Measurements from ENCODE around the gene PLEKHG4B. TPM values are rescaled to one million over a fixed set of nuclear protein-coding genes. Genes with fewer than 3 reads are reported as not detected.
A peak's percentile ranks its signal among the peaks of the same experiment; 100 is the strongest.
"Not testable (repeated sequence)": the region's sequence is repeated elsewhere in the genome, so short reads cannot be mapped to it uniquely, and the experiment has no call there.

PLEKHG4B gene
- total RNA-seq, 2 experiments from 2014 or later = not detected

DNA sequence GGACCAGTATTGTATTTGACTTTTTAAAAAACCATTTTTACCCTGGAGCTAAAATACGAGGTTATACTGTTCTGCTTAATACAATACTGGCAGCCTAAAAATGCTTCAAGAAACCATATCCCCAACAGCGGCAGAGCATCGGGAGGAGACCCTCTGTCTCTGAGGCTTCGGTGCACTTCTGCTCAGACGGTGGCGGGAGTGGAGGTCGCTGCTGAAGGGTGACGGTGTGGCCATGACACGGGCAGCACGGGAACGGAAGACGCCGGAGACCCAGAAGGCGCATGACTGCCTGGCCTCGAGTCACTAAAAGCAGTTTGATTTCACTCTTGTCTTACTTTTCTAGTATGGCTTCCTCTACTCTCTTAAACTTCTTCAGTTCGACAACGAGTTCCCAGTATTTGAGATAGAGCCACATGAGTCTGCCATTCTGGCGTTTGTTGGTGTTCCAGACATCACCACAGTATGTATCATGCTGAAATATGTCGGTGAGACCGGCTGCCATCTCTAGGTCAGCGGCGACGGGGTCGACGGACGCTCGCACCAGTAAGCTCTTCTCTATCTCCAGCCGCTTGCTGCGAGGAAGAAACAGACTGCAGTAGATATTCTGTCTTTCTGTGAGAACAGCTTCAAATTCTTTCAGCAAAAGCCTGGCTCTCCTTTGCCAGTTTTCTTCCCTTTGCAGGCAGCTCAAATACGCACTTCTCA is 113.2 kb downstream of the PLEKHG4B start:
- H3K4me3 Mint-ChIP-seq = no peak overlapping the region
- ATAC-seq (no peak), DNase-seq (no peak)
- H3K4me1 Mint-ChIP-seq = peaks cover 5% of the 10 kb centered on the region
- peaks cover 8% of the 10 kb centered on the region for H3K36me3 Mint-ChIP-seq
- H3K27ac Mint-ChIP-seq = no peak overlapping the region
- CTCF ChIA-PET = no interaction called here
- H3K9me3 Mint-ChIP-seq (ENCODE audit: low read depth) = no peaks in the 10 kb centered on the region
- H3K27me3 Mint-ChIP-seq = no peaks in the 10 kb centered on the region

DNA sequence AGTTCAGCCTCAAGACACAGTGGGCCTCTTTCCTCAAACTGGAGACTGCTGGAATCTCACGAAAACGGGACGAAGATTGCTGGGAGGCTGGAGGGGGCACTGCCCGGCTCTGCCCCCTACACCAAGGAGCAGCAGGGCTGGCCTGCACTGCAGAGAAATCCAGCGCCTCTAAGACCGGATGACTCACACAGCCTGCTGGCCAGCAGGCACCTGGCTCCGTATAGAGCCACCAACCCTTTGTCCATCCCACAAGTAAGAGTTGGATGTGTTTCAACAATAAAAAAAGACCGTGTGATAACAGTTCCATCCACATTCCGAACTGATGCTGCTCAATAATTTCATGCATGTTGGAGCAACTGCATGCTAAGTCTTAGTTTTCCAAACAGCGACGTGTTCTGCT is 114.4 kb downstream of the PLEKHG4B start:
- Mint-ChIP-seq H3K4me1 (peaks cover 9% of the 10 kb centered on the region), H3K27me3 (no peaks in the 10 kb centered on the region), H3K9me3 (ENCODE audit: low read depth) (no peaks in the 10 kb centered on the region), H3K4me3 (no peak overlapping the region), H3K27ac (no peak overlapping the region), H3K36me3 (peaks cover 8% of the 10 kb centered on the region)
- CTCF ChIA-PET = no interaction called here
- DNase-seq (no peak), ATAC-seq (no peak)

DNA sequence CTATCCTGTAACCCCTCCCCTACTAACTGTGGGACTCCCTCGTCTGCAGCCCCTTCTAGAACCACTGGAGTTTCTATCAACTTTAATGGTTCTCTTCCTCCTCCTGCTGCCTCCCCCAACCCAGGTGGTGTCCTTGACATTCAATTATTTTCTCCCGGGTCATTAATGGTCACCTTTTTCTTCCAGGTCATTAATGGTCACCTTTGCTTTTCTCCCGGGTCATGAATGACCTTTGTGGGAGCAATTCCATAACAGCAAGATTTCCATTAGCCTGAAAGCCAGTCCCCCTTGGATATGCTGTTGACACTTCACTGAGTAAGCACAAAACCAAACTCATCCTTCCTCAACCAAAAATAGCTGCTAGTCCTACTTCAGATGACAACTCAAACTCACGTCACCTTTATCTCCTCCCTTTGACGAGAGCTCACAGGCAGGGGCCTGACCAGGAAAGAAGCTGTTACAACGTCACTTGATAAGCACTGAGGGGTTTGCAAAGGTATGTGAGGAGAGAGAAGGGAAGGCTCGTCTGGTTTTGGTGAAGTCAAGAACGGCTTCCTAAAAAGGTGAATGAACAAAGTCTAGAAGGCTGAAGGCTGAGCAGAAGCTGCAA is 115.1 kb downstream of the PLEKHG4B start:
- H3K27me3 Mint-ChIP-seq = no peaks in the 10 kb centered on the region
- DNase-seq = no peak
- no peak for ATAC-seq
- CTCF ChIA-PET = no interaction called here
- H3K4me3 Mint-ChIP-seq = no peak overlapping the region
- H3K36me3 Mint-ChIP-seq = peaks cover 8% of the 10 kb centered on the region
- H3K9me3 Mint-ChIP-seq (ENCODE audit: low read depth) = no peaks in the 10 kb centered on the region
- H3K4me1 Mint-ChIP-seq = peaks cover 9% of the 10 kb centered on the region
- no peak overlapping the region for H3K27ac Mint-ChIP-seq

DNA sequence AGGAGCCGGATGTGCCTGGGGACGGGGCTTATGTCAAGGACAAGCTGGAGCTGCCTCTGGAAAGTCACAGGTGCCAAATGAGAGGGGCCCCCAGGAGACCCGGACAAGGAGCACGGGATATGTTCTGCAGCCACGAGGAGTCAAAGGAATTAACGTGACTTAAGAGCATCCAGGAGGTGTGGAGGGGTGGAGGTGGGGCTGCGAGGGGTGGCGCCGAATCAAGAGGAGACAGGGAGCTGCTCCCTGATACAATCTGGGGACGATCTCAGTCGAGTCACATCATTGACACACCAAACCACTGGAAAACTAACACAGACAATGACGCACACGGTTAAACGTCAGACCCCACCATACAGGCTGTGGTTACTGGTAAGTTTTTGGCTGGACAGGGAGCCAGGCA is 115.6 kb downstream of the PLEKHG4B start:
- Mint-ChIP-seq H3K9me3 (ENCODE audit: low read depth) (no peaks in the 10 kb centered on the region), H3K4me1 (peaks cover 9% of the 10 kb centered on the region), H3K27me3 (no peaks in the 10 kb centered on the region), H3K27ac (no peak overlapping the region), H3K36me3 (peaks cover 8% of the 10 kb centered on the region), H3K4me3 (no peak overlapping the region)
- CTCF ChIA-PET = interaction anchor here (1.5 kb wide), 1 partner anchor 19 kb away, joined by 6 read pairs; no protein-coding TSS in a partner anchor
- ATAC-seq (no peak), DNase-seq (no peak)

DNA sequence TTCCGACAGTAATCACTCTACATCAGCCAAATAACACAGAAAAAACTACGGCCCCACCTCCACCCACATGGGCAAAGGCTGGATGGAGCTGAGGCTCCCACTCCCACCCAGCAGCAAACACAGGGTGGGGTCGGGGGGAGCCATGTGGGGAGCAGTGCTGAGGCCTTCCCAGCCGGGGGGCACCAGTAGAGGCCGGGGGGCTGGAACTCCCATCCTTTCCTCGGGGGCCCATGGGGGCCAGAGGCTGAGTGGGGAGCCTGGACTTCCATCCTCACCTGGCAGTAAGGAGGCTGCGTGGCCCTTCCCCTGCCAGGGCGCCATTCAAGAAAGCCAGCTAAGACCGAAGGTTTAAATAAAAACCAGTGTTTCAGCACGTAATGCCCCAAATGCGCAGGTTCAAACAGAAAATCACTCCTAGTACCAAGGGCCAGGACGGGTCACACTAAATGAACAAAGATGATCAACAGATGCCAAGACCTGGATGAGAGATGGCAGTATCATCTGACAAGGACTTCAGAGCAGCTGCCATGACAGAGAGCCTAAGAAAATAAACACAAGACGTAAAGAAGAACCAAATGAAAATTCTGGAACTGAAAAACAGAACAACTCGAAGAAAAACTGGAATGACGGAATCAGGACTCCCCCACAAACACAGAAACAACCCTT is 116.6 kb downstream of the PLEKHG4B start:
- Mint-ChIP-seq H3K4me1 (peaks cover 10% of the 10 kb centered on the region), H3K4me3 (no peak overlapping the region), H3K27ac (no peak overlapping the region), H3K27me3 (no peaks in the 10 kb centered on the region), H3K36me3 (peaks cover 10% of the 10 kb centered on the region), H3K9me3 (ENCODE audit: low read depth) (no peaks in the 10 kb centered on the region)
- DNase-seq (no peak), ATAC-seq (no peak)
- CTCF ChIA-PET = interaction anchor here (1.5 kb wide), 1 partner anchor 20 kb away, joined by 6 read pairs; no protein-coding TSS in a partner anchor

DNA sequence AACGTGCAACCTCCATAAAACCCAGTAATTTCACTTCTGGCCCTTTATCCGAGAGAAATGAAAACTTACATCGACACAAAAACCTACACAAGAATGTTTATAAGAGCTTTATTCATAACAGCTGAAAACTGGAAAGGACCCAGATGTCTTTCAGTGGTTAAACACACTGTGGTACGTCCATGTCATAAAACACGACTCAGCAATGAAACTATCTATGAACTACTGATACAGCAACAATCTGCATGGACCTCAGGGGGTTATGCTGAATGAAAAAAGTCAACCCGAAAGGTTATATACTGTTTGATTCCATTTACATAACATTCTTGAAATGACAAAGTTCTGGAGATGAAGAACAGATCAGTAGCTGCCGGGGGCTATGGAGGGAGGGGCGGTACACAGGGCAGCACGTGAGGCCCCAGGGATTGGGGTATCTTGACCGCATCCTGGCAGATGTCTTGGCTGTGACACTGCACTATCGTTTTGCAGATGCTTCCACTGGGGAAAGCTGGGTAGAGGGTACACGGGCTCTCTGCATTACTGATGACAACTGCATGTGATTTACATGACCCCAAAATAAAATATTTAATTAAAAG is 121.9 kb downstream of the PLEKHG4B start:
- no peaks in the 10 kb centered on the region for H3K9me3 Mint-ChIP-seq (ENCODE audit: low read depth)
- DNase-seq (no peak), ATAC-seq (no peak)
- peaks cover 35% of the 10 kb centered on the region for H3K4me1 Mint-ChIP-seq
- H3K27ac Mint-ChIP-seq = no peak overlapping the region
- no peak overlapping the region for H3K4me3 Mint-ChIP-seq
- peaks cover 18% of the 10 kb centered on the region for H3K36me3 Mint-ChIP-seq
- CTCF ChIA-PET = interaction anchor here (1.1 kb wide), 1 partner anchor 25 kb away, joined by 5 read pairs; no protein-coding TSS in a partner anchor
- H3K27me3 Mint-ChIP-seq = no peaks in the 10 kb centered on the region

DNA sequence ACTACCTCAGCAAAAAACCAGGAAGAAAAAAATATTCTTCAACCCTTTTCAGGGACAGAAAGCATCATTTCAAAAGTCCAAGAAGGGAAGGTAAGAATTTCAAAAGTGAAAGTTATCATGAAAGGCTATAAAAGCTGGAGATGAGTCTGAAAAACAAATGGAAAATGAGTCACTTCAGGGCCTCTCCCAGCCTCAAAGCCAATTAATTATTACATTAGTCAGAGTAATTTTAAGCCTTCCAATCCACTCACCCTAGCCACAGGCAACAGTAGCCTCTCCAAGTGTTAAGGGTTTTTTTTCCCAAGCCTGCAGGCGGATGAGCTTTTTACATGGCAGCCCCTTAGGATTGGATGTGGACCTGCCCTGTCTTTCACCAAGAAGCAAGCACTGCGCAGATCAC is 123.3 kb downstream of the PLEKHG4B start:
- H3K9me3 Mint-ChIP-seq (ENCODE audit: low read depth); ATAC-seq; DNase-seq; H3K4me3 Mint-ChIP-seq; H3K27me3 Mint-ChIP-seq; CTCF ChIA-PET: not testable (repeated sequence)
- H3K36me3 Mint-ChIP-seq = peaks cover 18% of the 10 kb centered on the region
- H3K27ac Mint-ChIP-seq = peak overlapping the region; percentile 65
- H3K4me1 Mint-ChIP-seq = peaks cover 31% of the 10 kb centered on the region

DNA sequence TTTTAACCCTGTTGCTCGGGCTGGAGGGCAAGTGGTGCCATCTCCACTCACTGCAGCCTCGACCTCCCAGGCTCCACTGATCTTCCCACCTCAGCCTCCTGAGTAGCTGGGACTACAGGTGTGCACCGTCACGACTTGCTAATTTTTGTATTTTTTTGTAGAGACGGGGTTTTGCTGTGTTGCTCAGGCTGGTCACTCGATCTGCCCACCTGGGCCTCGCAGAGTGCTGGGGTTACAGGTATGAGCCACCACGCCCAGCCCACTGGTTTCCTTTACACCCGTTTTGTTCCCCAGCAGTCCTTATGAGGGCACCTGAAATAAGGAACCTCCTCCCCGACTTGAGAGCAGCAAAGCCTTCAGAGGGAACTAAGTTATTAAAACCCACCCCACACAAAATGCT is 124.1 kb downstream of the PLEKHG4B start:
- H3K9me3 Mint-ChIP-seq (ENCODE audit: low read depth); H3K4me3 Mint-ChIP-seq; CTCF ChIA-PET; H3K27ac Mint-ChIP-seq; DNase-seq; ATAC-seq; H3K27me3 Mint-ChIP-seq: not testable (repeated sequence)
- Mint-ChIP-seq H3K4me1 (peaks cover 33% of the 10 kb centered on the region), H3K36me3 (peaks cover 20% of the 10 kb centered on the region)

DNA sequence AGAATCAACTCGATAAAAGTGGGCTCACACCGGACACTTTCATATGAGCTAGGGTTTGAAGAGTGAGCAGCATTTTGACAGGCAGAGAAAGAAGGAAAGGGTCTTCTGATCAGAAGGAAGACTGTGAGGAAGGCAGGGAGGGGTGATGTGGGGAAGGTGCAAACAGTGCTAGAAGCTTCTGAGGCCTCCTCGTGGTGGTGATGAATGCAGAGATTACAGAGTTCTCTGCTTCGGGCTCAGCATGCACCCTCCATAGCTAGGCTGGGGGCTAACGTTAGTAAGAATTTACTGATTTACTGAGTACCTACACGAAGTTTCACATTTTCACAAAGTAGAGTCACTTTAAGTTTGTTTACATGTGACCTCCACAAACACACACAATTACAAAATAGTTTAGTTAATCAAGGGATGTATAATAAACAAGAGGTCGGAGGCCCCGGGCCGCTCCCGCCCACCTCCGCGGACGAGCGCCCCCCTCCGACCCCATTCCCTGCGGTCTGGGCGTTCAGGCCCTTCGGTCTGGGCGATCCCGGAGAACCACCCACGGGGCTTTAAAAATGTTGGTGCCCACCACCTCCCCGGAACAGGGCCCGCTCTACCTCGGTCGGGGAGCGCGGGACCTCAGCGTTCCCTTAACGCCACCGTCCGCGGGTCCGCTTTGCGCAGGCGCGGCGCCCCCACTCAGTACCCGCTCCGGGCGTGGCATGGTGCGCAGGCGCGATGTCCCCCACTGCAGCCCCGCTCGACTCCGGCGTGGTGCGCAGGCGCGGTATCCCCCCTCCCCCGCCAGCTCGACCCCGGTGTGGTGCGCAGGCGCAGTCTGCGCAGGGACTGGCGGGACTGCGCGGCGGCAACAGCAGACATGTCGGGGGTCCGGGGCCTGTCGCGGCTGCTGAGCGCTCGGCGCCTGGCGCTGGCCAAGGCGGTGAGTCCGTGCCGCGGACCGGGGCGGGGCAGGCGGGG is 125.8 kb downstream of the PLEKHG4B start, which contains the start of the genes CCDC127 and SDHA:
TSS of gene CCDC127 (minus strand) at position 660 of the 963 bp plus-strand sequence. CDS start 1,304 bp downstream, outside the sequence.
TSS of gene SDHA (plus strand) at position 827 of the 963 bp plus-strand sequence. CDS start at position 863, 36 bp downstream.
- ATAC-seq (peak; percentile 92), DNase-seq (peak; percentile 98)
- Mint-ChIP-seq H3K4me1 (peaks cover 46% of the 10 kb centered on the region), H3K36me3 (peaks cover 20% of the 10 kb centered on the region), H3K27ac (peak within 1 kb of the TSS; percentile 96), H3K4me3 (peak within 1 kb of the TSS; percentile 87)
- not testable (repeated sequence) for H3K9me3 Mint-ChIP-seq (ENCODE audit: low read depth); H3K27me3 Mint-ChIP-seq
- CTCF ChIA-PET = interaction anchor here (0.9 to 3.5 kb wide), 4 partner anchors 13 to 236 kb away, joined by 3 to 21 read pairs (median 5); no protein-coding TSS in a partner anchor

DNA sequence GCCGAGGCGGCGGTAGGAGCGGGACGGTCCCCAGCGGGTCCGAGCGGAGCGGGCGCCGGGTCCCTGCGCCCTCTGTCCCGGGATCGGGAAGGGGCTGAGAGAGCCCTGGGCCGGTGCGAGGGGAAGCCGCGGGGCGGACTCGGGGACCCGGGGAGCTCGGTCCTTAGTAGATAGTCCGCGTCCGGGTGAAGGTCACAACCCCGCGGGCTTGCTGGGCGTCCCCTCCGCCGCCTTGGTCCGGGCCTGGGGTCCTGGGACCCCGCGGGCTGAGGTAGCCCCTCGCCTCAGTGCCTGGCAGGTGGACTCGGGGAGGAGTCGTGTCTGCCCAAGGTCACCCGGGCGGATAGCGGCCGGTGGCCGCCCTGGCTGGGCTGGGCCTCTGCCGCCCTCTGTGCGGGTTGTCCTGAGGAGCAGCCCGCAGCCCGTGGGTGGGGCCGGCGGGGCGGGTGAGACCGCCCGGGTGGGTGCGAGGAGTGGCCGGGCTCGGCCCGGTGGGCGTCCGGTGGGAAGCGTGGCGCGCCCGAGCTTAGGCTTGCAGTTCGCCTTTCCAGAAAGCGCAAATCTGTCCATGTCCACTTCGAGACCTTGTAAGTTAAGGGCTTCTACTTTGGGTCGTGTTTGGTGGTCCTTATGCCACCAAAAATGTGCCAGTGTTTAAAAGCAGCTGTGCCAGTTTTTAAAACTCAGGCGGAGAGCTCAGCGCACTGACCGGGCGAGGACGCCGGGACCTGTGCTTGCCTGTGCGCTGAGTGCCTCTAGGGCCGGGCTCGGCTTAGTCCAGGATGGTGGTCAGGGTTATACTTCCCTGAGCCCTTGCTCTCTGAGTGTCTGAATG is 126.7 kb downstream of the PLEKHG4B start:
- Mint-ChIP-seq H3K4me3 (peak overlapping the region; percentile 87), H3K36me3 (peaks cover 18% of the 10 kb centered on the region), H3K9me3 (ENCODE audit: low read depth) (no peaks in the 10 kb centered on the region), H3K27me3 (no peaks in the 10 kb centered on the region), H3K4me1 (peaks cover 50% of the 10 kb centered on the region), H3K27ac (peak overlapping the region; percentile 96)
- DNase-seq = peak; percentile 53
- CTCF ChIA-PET = interaction anchor here (0.7 to 3.5 kb wide), 6 partner anchors 12 to 235 kb away, joined by 3 to 21 read pairs (median 4); no protein-coding TSS in a partner anchor
- ATAC-seq = peak; percentile 28

DNA sequence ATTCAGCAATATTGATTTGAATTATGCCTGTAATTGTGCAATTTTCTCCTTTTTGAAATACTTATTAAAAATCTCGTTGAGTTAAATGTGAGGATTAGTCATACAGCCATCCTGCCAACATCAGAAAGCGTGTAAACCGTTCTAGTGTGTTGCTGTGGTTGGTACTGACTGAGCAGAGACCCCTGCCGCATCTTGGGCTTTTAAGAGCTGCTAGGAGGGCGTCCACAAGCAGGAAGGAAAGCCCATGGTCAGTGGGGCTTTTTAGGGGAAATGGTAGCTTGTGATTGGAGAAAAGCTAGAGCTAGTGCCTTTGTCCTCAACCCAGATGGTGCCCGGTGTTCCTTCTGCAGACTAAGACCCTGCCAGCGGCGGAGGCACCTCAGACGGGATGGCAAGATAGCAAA is 127.5 kb downstream of the PLEKHG4B start:
- H3K4me1 Mint-ChIP-seq = peaks cover 44% of the 10 kb centered on the region
- H3K27me3 Mint-ChIP-seq = no peaks in the 10 kb centered on the region
- peak overlapping the region; percentile 96 for H3K27ac Mint-ChIP-seq
- DNase-seq (peak; percentile 62), ATAC-seq (peak; percentile 12)
- peak overlapping the region; percentile 87 for H3K4me3 Mint-ChIP-seq
- CTCF ChIA-PET = interaction anchor here (1.7 to 3.5 kb wide), 3 partner anchors 31 to 234 kb away, joined by 4 to 21 read pairs (median 4); no protein-coding TSS in a partner anchor
- peaks cover 12% of the 10 kb centered on the region for H3K36me3 Mint-ChIP-seq
- H3K9me3 Mint-ChIP-seq (ENCODE audit: low read depth) = no peaks in the 10 kb centered on the region
